COR-L47 (cell line): ENCODE data around the gene SLC25A5.

Experiments used
- DNase-seq: peaks from one replicate; lab custom pipeline; 2025; lab: John Stamatoyannopoulos, UW

SLC25A5 gene

GRCh38 chrX:119505945-119506344, 37.7 kb downstream of the SLC25A5 start:
- no peak for DNase-seq

GRCh38 chrX:119507206-119507605, 39.0 kb downstream of the SLC25A5 start:
- no peak for DNase-seq

GRCh38 chrX:119512146-119512800, 44.0 kb downstream of the SLC25A5 start:
- DNase-seq, result peak; percentile 70

- DNase-seq, result peak; percentile 29
Observed at GRCh38 chrX:119516157-119516702, 48.0 kb downstream of the SLC25A5 start.

- DNase-seq, result no peak
Observed at GRCh38 chrX:119518371-119518770, 50.1 kb downstream of the SLC25A5 start.
